Measurements from ENCODE around the gene STAT5B. TPM values are rescaled to one million over a fixed set of nuclear protein-coding genes. Genes with fewer than 3 reads are reported as not detected.

STAT5B gene
- total RNA-seq, 1 experiment from 2014 or later = 102 TPM

DNA sequence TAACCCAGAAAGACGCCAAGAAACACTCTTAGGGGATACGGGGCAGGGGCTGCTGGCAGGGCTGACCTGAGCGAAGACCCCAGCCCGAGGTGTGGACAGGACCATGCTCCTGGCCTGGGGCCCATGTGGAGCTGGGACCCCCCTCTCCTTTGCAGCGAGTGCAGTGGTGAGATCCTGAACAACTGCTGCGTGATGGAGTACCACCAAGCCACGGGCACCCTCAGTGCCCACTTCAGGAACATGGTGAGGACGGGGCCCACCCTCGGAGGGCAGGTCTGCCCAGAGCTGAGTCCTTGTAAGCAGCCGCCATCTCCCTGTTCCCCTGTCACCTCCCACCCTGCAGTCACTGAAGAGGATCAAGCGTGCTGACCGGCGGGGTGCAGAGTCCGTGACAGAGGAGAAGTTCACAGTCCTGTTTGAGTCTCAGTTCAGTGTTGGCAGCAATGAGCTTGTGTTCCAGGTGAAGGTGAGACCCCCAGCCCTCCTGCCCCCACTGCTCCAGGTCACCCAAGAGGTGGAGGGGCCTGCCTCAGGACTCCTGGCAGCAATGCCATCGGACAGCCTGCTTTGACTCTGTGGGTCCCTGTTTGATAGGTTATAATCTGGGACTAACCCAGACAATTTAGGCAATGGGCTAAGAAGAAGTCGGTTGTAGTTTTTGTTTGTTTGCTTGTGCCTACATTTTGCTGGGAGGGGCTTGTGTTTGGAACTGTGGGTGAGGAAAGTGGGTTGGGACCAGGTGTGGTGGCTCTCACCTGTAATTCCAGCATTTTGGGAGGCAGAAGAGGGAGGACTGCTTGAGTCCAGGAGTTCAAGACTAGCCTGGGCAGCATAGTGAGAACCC lies 28.2 kb upstream of the STAT5B start:
- Histone ChIP-seq H3K36me3 (ENCODE audit: control insufficient read depth, insufficient read depth, low read length) (no peaks in the 10 kb centered on the region), H3K9me3 (ENCODE audit: control insufficient read depth, insufficient read depth, low read depth, low read length) (no peaks in the 10 kb centered on the region), H3K4me1 (ENCODE audit: control insufficient read depth, insufficient read depth, low read length) (no peaks in the 10 kb centered on the region), H3K4me3 (ENCODE audit: low read depth in 2 of 2, low read length in 2 of 2) (no peak overlapping the region), H3K27ac (ENCODE audit: low read length) (no peak overlapping the region), H3K27me3 (ENCODE audit: control insufficient read depth, insufficient read depth, low read length) (no peaks in the 10 kb centered on the region)
- no TSS peak for BruUV-seq (replicated peaks)
- CTCF ChIA-PET = no interaction called here
- POLR2A ChIA-PET = no interaction called here
- DNase-seq (ENCODE audit: low read depth, low spot score) = no peak
- in situ Hi-C loops (cut with HindIII; ENCODE audit: low pct_unique_long_range_greater_than_20kb, low sequenced_read_pairs) = no loop called here
- ATAC-seq = no peak
- TF ChIP-seq POLR2AphosphoS5 (IDR thresholded peaks at IDR 0.05; ENCODE audit: low read depth, low read length) = no peak
- no peak for TF ChIP-seq REST (IDR thresholded peaks at IDR 0.05; ENCODE audit: insufficient read depth in 1 of 2, low read depth in 2 of 2, low read length in 1 of 2)
- TF ChIP-seq SIN3A (IDR thresholded peaks at IDR 0.05; ENCODE audit: borderline replicate concordance, insufficient read depth, low read depth, low read length) = no peak
- TF ChIP-seq, protein P1, sequence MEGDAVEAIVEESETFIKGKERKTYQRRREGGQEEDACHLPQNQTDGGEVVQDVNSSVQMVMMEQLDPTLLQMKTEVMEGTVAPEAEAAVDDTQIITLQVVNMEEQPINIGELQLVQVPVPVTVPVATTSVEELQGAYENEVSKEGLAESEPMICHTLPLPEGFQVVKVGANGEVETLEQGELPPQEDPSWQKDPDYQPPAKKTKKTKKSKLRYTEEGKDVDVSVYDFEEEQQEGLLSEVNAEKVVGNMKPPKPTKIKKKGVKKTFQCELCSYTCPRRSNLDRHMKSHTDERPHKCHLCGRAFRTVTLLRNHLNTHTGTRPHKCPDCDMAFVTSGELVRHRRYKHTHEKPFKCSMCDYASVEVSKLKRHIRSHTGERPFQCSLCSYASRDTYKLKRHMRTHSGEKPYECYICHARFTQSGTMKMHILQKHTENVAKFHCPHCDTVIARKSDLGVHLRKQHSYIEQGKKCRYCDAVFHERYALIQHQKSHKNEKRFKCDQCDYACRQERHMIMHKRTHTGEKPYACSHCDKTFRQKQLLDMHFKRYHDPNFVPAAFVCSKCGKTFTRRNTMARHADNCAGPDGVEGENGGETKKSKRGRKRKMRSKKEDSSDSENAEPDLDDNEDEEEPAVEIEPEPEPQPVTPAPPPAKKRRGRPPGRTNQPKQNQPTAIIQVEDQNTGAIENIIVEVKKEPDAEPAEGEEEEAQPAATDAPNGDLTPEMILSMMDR (IDR thresholded peaks at IDR 0.05) = no peak
- TF ChIP-seq TCF7L2 (IDR thresholded peaks at IDR 0.05; ENCODE audit: low read depth, low read length) = no peak
- intact Hi-C loops (cut with micrococcal nuclease; ENCODE audit: unreplicated experiment) = no loop called here

DNA sequence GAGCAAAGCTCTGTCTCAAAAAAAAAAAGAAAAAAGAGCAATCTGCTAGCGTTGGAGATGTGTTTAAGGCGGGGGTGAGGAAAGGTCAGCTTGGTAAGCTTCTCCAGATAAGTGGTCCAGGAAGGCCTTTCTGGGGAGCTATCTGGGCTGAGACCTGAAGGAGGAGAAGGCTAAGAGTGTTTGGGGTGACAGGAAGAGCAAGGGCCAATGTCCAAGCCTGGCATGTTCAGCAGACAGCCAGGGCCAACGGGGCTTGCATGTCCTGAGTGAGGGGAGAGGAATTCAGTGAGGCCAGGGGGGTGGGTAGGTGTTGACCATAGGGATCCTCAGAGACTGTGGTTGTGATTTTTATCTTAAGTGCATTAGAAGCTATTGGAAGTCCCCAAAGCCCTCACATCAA lies 27.5 kb upstream of the STAT5B start:
- intact Hi-C loops (cut with micrococcal nuclease; ENCODE audit: unreplicated experiment) = no loop called here
- Histone ChIP-seq H3K9me3 (ENCODE audit: control insufficient read depth, insufficient read depth, low read depth, low read length) (no peaks in the 10 kb centered on the region), H3K4me1 (ENCODE audit: control insufficient read depth, insufficient read depth, low read length) (no peaks in the 10 kb centered on the region), H3K27me3 (ENCODE audit: control insufficient read depth, insufficient read depth, low read length) (no peaks in the 10 kb centered on the region), H3K36me3 (ENCODE audit: control insufficient read depth, insufficient read depth, low read length) (no peaks in the 10 kb centered on the region), H3K4me3 (ENCODE audit: low read depth in 2 of 2, low read length in 2 of 2) (no peak overlapping the region), H3K27ac (ENCODE audit: low read length) (no peak overlapping the region)
- ATAC-seq = no peak
- BruUV-seq (replicated peaks) = no TSS peak
- no peak for DNase-seq (ENCODE audit: low read depth, low spot score)
- CTCF ChIA-PET = no interaction called here
- POLR2A ChIA-PET = no interaction called here
- TF ChIP-seq TCF7L2 (IDR thresholded peaks at IDR 0.05; ENCODE audit: low read depth, low read length) (no peak), SIN3A (IDR thresholded peaks at IDR 0.05; ENCODE audit: borderline replicate concordance, insufficient read depth, low read depth, low read length) (no peak), POLR2AphosphoS5 (IDR thresholded peaks at IDR 0.05; ENCODE audit: low read depth, low read length) (no peak), REST (IDR thresholded peaks at IDR 0.05; ENCODE audit: insufficient read depth in 1 of 2, low read depth in 2 of 2, low read length in 1 of 2) (no peak)
- TF ChIP-seq, protein P1 (IDR thresholded peaks at IDR 0.05) = no peak
- in situ Hi-C loops (cut with HindIII; ENCODE audit: low pct_unique_long_range_greater_than_20kb, low sequenced_read_pairs) = no loop called here
